ENCODE data around the gene ZNF654. TPM values are rescaled to one million over a fixed set of nuclear protein-coding genes. Genes with fewer than 3 reads are reported as not detected.

ZNF654 gene
- total and polyA plus RNA-seq, 2 of the 13 experiments (the other 11 are each of a cell fraction or from before 2014, with no cell fraction given): 1.8 to 4.1 TPM

- TF ChIP-seq ZNF142 (CRISPR knock-in tag; IDR thresholded peaks at IDR 0.05) (peak; percentile 80; the same call in 1 of the 2 replicates), CEBPG (CRISPR knock-in tag; IDR thresholded peaks at IDR 0.05) (0 out of 2 replicates have a peak, but pooled peaks have one; percentile 2), FOSL2 (CRISPR knock-in tag; IDR thresholded peaks at IDR 0.05) (no peak; the same call in 1 of the 2 replicates), ZNF562 (CRISPR knock-in tag; IDR thresholded peaks at IDR 0.05; ENCODE audit: borderline replicate concordance) (no peak), RFX1 (IDR thresholded peaks at IDR 0.05) (peak; percentile 30; the same call in 1 of the 2 replicates), ZHX2 (IDR thresholded peaks at IDR 0.05; ENCODE audit: low read depth) (peak; percentile 6; the same call in 1 of the 2 replicates), ZHX2 (CRISPR knock-in tag; IDR thresholded peaks at IDR 0.05; ENCODE audit: borderline replicate concordance) (no peak), USF2 (IDR thresholded peaks at IDR 0.05; ENCODE audit: low read depth, low read length) (no peak), USF2 (CRISPR knock-in tag; IDR thresholded peaks at IDR 0.05; ENCODE audit: borderline replicate concordance) (no peak), NR2F1 (CRISPR knock-in tag; IDR thresholded peaks at IDR 0.05) (no peak), DZIP1 (CRISPR knock-in tag; IDR thresholded peaks at IDR 0.05) (no peak)
These were observed at the start of gene ZNF654, which contains the start of gene CGGBP1 (continued) for GRCh38 chr3:88058581-88059379.

Measured in HepG2 (cell line).